NCI-H1092 treated with DMSO at 0.1 percent for 48 hours (cell line): ENCODE measurements around the gene CACNA1G.

ENCODE experiments used
- DNase-seq: peaks from one replicate; lab custom pipeline; 2025; lab: John Stamatoyannopoulos, UW

Gene CACNA1G

GRCh38 chr17:50613007-50613992 is 52.8 kb downstream of the CACNA1G start:
- DNase-seq, result no peak

GRCh38 chr17:50614471-50615051 is 54.0 kb downstream of the CACNA1G start:
- DNase-seq, result no peak

GRCh38 chr17:50615828-50616227 is 55.3 kb downstream of the CACNA1G start:
- DNase-seq, result no peak

- DNase-seq, result no peak
Observed at GRCh38 chr17:50618300-50618699, 57.8 kb downstream of the CACNA1G start.

GRCh38 chr17:50618941-50619340 is 58.4 kb downstream of the CACNA1G start:
- DNase-seq, result no peak

GRCh38 chr17:50619489-50619888 is 59.0 kb downstream of the CACNA1G start:
- DNase-seq, result no peak

GRCh38 chr17:50620237-50620636 is 59.7 kb downstream of the CACNA1G start:
- DNase-seq, result no peak

GRCh38 chr17:50620858-50621257 is 60.3 kb downstream of the CACNA1G start:
- peak; percentile 55 for DNase-seq

- no peak for DNase-seq
Observed at GRCh38 chr17:50621574-50622031, 61.1 kb downstream of the CACNA1G start.

GRCh38 chr17:50624321-50624934 is 63.9 kb downstream of the CACNA1G start:
- DNase-seq, result no peak

- DNase-seq, result no peak
Observed at GRCh38 chr17:50625032-50625871, 64.7 kb downstream of the CACNA1G start.

- DNase-seq, result peak; percentile 61
Observed at GRCh38 chr17:50626037-50626574, 65.6 kb downstream of the CACNA1G start.

GRCh38 chr17:50627036-50627781 is 66.7 kb downstream of the CACNA1G start:
- DNase-seq, result no peak

GRCh38 chr17:50627782-50628601 is 67.5 kb downstream of the CACNA1G start:
- DNase-seq, result peak; percentile 39

- DNase-seq, result no peak
Observed at GRCh38 chr17:50629902-50630301, 69.4 kb downstream of the CACNA1G start.

GRCh38 chr17:50630524-50631194 is 70.1 kb downstream of the CACNA1G start:
- peak; percentile 30 for DNase-seq

- DNase-seq, result no peak
Observed at GRCh38 chr17:50631195-50631907, 70.8 kb downstream of the CACNA1G start.

- DNase-seq, result no peak
Observed at GRCh38 chr17:50631908-50632571, 71.5 kb downstream of the CACNA1G start.
